HG03460 (cell line): ENCODE results near the gene SLC10A7.
"Not testable (repeated sequence)": the region's sequence is repeated elsewhere in the genome, so short reads cannot be mapped to it uniquely, and the experiment has no call there.

ENCODE experiments used
- ATAC-seq: cut with Tn5 transposase; IDR thresholded peaks from one replicate; pipeline ENCODE4 v1.9.1; 2021; ENCODE audit not compliant: unreplicated experiment

Gene SLC10A7

DNA sequence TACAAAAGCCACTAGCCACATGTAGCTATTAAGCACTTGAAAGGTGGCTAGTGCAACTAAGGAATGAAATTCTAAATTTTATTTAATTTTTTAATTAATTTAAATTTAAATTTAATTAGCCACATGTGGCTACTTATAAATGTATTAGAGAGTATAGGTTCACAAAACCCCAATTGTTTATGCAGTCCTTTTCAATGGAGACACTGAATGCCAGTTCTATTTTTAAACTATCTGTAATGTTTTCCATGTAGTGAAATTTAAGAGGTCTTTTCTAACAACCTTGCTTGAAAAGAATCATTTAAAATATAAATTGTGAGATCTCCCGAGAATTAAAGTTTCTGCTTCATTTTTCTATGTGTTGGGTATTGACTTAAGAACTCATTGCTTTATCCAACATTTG lies 154.4 kb downstream of the SLC10A7 start:
- ATAC-seq: no peak

DNA sequence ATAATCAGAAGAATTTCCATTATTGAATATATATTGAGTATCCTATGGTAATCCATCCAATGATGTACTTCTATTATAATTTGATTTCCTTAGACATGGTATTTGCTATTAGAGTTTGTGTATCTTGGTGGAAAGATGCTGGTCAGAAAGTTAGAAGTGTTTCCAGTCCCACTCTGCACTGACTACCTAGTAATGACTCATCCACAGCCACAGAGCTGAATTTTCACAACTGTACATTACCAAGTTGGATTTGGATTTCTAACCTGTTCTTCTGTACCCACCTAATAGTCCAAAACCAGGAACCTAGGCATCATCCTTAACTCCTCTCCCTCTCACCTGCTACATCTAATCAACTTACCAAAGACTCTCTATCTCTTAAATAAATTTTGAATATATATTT lies 162.0 kb downstream of the SLC10A7 start:
- ATAC-seq: no peak

DNA sequence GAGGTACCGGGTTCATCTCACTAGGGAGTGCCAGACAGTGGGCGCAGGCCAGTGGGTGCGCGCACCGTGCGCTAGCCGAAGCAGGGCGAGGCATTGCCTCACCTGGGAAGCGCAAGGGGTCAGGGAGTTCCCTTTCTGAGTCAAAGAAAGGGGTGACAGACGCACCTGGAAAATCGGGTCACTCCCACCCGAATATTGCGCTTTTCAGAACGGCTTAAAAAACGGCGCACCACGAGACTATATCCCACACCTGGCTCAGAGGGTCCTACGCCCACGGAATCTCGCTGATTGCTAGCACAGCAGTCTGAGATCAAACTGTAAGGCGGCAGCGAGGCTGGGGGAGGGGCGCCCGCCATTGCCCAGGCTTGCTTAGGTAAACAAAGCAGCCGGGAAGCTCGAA lies 171.6 kb downstream of the SLC10A7 start:
- ATAC-seq: not testable (repeated sequence)

DNA sequence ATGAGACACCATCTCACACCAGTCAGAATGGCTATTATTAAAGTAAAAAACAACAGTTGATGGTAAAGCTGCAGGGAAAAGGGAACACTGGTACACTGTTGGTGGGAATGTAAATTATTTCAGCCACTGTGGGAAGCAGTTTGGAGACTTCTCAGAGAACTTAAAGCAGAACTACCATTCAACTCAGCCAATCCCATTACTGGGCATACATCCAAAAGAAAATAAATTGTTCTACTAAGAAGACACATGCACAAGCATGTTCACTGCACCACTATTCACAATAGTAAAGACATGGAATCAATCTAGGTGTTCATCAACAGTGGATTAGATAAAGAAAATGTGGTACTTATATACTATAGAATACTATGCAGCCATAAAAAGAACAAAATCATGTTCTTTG lies 172.4 kb downstream of the SLC10A7 start:
- ATAC-seq: no peak

DNA sequence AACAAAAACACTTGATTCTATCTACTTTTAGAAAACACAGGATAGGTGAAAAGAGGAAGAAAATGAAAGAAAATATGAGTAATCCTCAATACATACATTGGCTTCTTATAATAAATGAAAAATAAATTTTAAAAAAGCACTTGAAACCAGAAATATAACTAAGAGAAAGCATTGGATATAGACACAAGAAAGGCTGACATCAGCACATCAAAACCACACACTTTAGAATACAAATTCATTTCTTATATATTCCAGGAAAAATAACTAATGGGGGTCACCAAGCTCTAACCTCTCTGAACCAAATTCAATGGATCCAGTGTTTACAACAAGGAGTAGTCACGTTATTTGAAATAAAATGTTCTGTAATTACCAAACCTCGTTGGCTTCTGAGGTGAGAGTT lies 173.9 kb downstream of the SLC10A7 start:
- no peak for ATAC-seq

DNA sequence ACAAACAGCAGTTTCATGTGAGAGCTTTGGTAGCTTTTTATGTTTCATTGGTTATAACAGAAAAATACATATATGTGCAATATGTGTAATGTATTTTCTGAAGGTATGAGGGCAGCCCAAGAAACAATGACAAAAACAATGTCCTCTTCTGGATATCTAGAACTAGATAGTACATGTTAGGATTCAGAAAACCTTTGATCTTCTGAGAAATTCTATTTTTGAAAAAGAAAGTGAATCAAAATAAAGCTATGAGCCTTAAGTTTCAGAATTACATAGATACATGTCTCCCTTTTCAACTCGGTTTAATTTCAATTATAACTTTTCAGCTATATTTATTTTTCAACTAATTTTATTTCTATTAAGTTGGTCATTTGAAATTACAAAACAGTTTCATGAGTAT lies 175.5 kb downstream of the SLC10A7 start:
- ATAC-seq: no peak

DNA sequence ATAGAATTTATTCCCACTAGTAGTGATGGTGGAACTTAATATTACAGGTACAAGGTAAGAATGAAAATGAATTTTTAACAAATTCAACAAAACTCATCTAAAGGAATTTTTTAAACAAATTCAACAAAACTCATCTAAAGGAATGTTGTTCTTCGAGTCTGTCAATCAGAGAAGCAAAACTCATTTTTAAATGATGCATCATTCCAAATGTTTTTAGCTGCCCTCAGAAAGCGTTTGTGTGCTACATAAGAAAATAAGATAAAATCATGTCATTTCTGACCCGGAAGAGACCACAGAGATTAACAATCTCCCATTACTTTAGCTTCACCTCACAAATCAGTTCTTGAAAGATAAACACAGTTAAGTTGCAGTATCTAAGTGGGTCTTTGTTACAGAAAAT lies 178.0 kb downstream of the SLC10A7 start:
- ATAC-seq: no peak

DNA sequence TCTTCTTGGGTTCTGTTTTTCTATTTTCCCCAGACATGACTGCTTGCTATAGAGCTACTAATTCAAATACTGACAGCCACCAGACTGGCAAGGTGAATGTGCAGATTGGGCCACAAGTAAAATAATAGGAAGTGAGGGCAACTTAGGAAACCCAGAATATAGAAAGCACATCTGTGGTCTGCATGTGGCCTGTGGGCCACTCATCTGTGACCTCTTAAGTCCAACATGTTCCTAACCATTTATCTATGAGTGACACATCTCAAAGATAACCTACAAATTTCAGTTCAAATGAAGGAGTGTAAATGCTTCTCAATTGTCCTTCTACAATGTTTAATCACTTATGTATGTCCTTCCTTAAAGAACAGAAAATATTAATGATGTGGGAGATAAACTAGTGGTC lies 178.5 kb downstream of the SLC10A7 start:
- ATAC-seq: peak; percentile 85

DNA sequence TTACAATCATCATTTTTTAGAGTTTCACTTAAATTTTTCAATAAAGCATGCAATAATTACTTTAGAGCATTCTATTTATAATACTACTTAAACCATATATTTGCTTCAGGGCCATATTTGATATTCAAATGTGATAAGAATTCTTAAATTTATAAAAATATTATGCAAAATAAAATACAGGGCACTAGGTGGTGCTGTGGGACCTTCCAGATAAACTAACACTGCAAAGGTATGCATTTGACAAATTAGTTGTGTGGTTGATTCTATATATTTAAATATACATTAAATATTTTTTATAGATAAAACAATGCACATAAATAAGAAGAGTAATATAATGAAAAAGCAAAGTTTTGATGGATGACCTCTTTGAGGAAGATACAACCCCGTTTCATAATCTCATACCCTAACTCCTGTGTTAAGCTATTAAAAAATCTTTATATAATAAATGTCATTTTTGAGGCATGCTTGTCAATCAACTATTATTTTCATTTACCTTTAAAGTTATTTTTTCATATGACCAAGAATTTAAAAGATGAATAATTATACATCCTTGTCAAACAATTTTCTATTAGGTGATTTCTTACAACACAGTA lies 179.0 kb downstream of the SLC10A7 start:
- ATAC-seq: no peak

DNA sequence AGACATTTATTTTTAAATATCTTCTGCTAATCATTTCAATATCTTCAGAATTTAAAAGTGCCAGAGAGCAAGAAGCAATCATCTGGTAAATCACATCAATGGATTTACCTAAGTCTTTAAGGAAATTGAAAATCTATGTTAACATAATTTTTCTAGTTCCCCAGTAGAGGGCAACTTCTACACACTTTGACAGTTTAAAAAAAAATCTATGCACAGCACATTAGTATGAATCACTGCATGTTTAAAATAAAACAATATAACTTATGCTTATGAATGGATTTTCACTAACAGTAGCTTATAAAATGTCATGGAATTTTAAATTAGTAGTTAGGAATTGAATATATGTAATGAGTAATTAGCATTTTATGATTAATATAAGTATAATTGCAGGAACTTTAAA lies 180.9 kb downstream of the SLC10A7 start:
- no peak for ATAC-seq

DNA sequence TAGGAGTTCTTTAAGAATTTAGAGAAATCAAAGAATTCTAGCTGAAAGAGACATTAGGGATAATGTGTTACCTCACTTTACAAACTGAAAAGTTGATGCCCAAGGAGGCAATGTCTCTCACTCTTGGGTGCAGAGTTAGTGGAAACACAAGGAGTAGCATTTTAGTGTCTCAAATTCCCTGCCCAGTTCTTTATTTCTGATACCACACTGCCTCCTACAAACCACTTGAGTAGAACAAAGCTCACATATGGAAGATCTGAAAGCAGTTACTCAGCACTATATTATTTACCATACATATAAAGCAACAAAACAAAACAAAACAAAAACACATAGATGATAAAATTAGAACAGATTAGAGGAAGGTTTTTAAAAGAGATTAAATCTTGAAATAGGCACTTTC lies 183.2 kb downstream of the SLC10A7 start:
- ATAC-seq: no peak

DNA sequence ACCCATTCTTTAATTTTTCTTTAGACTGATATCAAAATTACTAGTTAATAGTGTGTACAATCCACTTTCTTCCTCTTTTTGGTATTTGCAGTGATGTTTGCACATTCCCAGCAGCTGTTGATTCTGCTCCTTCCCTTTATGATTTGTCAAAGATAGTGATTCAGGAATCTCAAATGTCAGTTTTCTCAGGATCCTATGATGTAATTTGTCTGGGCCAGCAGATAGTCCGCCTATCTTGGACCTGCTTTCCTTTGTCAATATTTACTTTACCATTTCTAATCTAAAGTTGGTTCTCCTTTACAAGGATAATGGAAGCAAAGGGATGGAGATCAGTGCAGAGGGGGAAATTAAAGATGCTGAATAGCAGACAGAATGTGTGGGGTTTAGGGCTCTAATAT lies 185.3 kb downstream of the SLC10A7 start:
- no peak for ATAC-seq

DNA sequence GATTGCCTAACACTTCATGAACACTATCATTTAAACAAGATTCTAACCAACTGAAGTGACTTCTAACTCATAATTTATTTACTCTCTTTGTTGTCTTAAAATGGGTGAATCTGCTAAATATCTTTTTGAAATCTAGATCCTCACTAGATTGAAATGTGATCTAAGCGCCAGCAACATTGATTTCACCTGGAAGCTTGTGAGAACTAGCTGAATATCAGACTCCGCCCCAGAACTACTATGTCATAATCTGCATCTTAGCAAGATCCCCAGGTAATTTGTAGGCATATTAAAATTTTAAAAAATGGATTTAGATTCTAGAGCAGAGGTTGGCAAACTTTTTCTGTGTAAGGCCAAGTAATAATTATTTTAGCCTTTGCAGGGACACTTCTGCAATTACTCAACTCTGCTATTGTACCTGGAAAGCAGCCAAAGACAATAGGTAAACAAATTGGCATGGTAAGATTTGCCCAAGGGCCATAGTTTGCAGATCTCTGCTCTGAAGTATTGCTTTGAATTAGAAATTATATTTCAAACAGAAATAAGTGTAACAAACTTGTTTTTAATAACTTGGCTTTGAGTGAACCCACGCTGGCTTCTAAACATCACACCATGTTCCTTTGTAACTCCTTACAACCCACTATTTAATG lies 185.9 kb downstream of the SLC10A7 start:
- ATAC-seq: no peak

DNA sequence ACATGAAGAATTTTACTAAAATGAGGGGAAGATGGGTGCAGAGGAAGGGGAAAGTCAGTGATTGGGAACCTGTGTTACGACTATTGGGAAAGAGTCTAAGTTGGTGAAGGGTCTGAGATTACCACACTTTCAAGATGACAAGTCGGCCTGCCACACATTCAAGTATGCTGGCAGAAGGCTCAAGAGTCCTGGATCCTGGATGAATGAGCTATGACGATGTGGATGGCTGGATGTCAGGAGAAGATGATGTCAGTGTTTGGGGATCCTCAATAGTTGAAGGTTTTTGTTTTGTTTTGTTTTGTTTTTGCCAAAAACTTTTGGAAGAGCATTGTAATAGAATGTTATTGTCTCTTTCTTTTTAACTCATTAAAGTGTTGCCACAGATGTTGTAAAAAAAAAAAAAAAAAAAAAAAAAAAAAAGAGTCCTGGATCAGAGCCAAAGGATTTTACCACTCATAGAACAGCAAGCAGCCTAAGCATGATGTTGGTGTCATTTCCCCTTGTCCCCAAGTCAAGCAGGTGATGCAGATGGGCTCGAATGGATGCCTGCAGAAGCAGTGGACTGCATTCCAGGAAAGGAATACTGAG lies 186.8 kb downstream of the SLC10A7 start:
- ATAC-seq: no peak

DNA sequence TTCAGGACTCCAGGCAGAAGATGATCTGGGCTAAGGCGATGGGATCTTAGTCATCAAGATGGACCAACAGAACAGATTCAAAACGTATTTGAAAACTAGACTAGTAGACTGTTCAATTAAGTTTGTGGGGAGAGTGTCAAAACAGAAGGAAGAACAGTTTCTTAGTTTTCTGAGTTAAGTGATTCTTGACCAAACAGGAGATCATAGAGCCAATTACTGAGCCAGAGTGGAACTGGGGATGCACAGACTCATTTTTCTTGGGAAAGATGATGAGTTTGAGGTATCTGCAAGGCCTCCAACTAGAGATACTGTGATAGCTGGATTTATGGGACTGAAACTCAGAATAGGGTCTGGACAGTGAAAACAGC lies 187.9 kb downstream of the SLC10A7 start:
- ATAC-seq: no peak

DNA sequence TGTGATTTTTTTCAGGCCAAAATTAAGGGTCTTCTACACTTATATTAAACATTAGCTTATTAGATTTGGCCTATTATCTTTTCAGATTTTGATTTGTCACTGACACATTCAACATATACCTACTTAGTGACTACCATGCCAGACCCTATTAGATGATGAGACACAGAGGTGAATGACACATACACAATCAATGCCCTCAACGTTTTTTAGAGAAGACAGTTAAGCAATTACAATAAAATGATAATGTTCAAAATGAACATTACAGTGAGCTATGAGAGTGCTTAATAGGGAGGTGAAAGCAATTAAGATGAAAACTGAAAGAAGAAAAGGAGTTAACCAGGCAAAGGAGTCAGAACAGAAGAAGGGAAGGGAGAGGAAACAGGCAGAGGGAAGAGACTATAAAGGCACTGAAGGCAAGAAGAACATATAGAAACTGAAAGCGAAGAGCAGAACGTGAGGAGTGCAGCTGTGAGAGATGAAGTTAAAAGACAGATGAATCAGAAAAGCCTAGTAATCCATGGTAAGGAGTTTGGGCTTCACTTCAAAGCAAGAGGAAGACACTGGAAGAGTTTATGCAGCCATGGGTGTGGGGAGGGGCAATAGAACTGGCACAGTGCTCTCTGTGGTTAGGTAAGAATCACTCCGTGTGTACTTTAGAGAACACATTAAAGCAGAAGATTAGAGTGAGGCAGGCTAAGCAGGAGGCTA lies 188.4 kb downstream of the SLC10A7 start:
- peak; percentile 92 for ATAC-seq

DNA sequence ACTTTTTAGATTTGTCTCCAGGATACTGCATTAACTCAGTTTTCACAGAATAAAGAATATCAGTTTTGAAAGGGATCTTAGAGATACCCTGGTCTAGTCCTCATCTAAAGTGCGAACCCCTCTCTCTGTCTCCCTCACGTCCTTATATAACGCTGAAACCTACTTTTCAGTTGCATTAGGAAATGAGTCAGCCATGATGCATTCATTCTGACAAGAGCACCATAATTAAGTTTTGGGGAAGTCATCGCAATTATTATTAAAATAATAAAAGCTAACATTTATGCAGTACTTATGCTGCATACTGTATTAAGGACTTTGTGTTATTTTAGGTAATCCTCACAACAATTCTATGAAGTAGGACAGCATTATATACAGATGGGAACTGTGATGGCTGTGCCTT lies 191.3 kb downstream of the SLC10A7 start:
- no peak for ATAC-seq

DNA sequence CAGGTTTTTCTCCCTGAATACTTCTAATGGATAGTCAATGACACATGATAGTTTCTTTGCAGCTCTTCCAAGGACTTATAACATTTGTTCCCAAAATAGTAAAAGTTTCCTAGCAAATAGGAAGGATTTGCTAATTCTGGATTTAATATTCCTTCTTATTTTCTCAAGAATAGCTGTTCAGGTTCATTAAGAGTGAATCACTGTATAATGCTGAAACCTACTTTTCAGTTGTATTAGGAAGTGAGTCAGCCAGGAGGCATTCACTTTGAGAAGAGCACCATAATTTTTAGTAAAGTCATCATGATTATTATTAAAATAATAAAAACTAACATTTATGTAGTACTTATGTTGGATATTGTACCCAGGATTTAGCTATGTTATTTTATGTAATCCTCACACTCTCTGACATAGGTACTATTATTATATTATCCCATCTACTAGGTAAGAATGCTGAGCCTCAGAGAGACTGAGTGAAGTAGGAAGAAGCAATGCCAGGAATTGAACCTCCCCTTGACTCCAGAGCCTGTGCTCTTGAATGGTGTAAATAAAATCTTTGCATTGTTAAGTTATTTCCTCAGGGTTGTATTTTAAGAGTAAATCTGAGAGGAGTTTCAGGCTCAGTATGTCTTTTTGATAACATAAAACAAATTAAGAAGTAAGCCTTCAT lies 192.6 kb downstream of the SLC10A7 start:
- ATAC-seq: no peak

DNA sequence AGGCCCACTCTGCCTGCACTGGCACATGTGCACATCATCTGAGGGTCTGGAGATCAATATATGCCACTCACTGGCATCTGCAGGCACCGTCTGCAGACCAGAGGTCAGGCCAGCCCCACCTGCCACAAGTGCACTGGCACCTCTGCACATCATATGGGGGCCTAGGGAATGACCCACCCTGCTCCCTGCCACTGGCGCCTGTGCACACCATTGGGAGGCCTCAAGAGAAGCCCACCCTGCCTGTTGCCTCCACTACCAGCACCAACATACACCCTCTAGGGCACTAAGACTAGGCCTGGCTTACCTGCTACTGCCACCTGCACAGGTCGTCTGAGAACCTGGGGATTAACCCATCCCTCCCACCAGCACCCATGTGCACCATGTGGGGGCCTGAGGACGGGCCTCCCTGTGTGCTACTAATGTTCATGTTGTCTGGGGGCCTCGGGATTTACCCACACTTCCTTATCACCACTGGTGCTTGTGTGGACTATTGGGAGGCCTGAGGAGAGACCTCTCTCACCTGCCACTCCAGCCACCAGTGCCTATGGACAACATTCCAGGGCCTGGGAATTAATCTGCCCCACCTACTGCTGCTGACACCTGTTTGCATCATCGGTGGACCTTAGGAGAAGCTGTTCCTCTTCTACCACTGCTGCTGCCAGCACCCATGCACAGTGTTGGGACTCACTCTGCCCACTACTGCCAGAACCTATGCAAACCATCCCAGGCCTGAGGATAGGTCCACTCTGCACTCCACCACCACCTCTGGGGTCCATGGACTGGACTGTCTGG lies 193.7 kb downstream of the SLC10A7 start:
- no peak for ATAC-seq

DNA sequence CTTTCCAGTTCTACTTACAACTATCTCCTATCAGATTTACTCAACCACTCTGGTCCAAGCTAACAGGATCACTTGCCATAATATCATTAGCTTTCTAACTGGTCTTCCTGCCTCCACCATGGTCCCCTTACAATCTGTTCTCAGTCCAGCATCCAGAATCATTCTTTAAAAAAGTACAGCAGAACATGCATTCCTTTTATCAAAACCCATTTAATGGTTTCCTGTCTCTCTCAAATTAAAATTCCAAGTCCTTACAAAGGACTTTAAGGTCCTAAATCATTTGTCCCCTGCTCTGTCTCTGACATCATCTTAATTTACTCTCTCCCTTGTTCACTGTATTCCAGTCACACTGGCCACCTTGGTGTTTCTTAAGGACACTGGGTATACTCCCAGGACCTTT lies 202.8 kb downstream of the SLC10A7 start:
- ATAC-seq: no peak

DNA sequence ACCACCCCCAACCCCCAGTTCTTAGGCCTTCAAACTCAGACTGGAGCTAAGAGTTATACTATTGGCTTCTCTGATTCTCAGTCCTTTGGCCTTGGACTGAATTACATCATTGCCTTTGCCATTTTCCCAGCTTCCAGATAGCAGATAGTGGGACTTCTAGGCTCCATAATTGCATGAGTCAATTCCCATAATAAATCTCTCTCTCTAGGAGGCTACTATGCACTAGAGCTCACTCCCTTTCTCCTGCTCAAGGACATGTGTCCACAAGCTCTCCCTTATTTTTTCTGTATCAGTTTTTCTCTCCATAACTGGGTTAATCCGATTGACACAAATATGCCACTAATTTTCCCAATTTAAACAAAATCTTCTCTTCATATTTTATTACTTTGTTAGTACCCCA lies 204.0 kb downstream of the SLC10A7 start:
- no peak for ATAC-seq
